ENCODE data around the gene CHID1. TPM values are rescaled to one million over a fixed set of nuclear protein-coding genes. Genes with fewer than 3 reads are reported as not detected.

Gene CHID1
- total and polyA plus RNA-seq, 2 experiments from 2014 or later: 54.1 to 67.3 TPM

DNA sequence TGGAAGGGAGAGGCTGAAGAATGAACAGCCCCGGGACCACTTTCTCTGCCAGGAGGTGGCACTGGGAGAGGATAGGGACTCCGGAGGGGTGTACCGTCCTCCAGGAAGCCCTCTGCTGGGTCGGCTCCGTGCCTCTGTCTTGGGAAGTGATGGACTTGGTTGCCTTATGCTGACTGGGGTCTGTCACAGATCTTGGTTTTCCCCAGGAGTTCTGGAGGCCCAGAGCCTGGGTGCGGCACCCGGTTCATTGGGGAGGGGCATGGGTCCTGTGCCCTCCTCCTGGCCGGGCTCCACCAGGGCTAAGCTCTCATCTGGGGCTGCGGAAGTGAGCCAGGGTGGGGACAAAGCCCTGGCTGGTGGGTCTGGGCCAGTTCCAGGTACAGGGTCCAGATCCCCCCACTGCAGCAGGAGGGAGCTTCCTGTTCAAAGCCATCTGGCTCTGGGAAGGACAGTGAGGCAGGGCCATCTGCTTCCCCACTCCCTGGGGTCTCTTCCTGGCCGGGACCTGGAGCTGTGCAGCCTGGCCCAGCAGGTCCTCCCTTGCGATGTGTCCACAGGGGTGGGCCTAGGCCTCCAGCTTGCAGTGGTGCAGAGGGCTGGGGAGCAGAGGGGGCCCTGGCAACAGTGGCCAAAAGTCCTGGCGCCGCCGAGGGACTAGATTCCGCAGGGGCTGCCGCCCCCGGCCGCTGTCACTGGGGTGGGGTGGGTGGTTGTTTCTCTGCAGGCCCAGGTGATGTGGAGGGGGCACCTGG is 14.0 kb upstream of the CHID1 start (continued):
- TF ChIP-seq, protein P1, sequence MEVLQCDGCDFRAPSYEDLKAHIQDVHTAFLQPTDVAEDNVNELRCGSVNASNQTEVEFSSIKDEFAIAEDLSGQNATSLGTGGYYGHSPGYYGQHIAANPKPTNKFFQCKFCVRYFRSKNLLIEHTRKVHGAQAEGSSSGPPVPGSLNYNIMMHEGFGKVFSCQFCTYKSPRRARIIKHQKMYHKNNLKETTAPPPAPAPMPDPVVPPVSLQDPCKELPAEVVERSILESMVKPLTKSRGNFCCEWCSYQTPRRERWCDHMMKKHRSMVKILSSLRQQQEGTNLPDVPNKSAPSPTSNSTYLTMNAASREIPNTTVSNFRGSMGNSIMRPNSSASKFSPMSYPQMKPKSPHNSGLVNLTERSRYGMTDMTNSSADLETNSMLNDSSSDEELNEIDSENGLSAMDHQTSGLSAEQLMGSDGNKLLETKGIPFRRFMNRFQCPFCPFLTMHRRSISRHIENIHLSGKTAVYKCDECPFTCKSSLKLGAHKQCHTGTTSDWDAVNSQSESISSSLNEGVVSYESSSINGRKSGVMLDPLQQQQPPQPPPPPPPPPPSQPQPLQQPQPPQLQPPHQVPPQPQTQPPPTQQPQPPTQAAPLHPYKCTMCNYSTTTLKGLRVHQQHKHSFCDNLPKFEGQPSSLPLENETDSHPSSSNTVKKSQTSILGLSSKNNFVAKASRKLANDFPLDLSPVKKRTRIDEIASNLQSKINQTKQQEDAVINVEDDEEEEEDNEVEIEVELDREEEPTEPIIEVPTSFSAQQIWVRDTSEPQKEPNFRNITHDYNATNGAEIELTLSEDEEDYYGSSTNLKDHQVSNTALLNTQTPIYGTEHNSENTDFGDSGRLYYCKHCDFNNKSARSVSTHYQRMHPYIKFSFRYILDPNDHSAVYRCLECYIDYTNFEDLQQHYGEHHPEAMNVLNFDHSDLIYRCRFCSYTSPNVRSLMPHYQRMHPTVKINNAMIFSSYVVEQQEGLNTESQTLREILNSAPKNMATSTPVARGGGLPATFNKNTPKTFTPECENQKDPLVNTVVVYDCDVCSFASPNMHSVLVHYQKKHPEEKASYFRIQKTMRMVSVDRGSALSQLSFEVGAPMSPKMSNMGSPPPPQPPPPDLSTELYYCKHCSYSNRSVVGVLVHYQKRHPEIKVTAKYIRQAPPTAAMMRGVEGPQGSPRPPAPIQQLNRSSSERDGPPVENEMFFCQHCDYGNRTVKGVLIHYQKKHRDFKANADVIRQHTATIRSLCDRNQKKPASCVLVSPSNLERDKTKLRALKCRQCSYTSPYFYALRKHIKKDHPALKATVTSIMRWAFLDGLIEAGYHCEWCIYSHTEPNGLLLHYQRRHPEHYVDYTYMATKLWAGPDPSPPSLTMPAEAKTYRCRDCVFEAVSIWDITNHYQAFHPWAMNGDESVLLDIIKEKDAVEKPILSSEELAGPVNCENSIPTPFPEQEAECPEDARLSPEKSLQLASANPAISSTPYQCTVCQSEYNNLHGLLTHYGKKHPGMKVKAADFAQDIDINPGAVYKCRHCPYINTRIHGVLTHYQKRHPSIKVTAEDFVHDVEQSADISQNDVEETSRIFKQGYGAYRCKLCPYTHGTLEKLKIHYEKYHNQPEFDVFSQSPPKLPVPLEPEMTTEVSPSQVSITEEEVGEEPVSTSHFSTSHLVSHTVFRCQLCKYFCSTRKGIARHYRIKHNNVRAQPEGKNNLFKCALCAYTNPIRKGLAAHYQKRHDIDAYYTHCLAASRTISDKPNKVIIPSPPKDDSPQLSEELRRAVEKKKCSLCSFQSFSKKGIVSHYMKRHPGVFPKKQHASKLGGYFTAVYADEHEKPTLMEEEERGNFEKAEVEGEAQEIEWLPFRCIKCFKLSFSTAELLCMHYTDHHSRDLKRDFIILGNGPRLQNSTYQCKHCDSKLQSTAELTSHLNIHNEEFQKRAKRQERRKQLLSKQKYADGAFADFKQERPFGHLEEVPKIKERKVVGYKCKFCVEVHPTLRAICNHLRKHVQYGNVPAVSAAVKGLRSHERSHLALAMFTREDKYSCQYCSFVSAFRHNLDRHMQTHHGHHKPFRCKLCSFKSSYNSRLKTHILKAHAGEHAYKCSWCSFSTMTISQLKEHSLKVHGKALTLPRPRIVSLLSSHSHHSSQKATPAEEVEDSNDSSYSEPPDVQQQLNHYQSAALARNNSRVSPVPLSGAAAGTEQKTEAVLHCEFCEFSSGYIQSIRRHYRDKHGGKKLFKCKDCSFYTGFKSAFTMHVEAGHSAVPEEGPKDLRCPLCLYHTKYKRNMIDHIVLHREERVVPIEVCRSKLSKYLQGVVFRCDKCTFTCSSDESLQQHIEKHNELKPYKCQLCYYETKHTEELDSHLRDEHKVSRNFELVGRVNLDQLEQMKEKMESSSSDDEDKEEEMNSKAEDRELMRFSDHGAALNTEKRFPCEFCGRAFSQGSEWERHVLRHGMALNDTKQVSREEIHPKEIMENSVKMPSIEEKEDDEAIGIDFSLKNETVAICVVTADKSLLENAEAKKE (CRISPR knock-in tag; IDR thresholded peaks at IDR 0.05): no peak
- TF ChIP-seq JUNB (IDR thresholded peaks at IDR 0.05; ENCODE audit: unreplicated experiment) (no peak), EZH2 (IDR thresholded peaks at IDR 0.05; ENCODE audit: low read depth, unreplicated experiment) (no peak)

- Mint-ChIP-seq H3K27ac (no peak overlapping the region), H3K9me3 (no peaks in the 10 kb centered on the region), H3K4me1 (peaks cover 8% of the 10 kb centered on the region), H3K36me3 (ENCODE audit: low read depth) (peaks cover 9% of the 10 kb centered on the region), H3K27me3 (ENCODE audit: insufficient read depth, low read depth, poor library complexity) (peaks cover 6% of the 10 kb centered on the region), H3K4me3 (no peak overlapping the region; the same call in 2 of the 3 replicates)
- H3K36me3 ChIP-seq (ENCODE audit: insufficient read depth): no peaks in the 10 kb centered on the region
- no peak overlapping the region for H3K27ac ChIP-seq (ENCODE audit: low read depth)
- H3K9me2 ChIP-seq (ENCODE audit: insufficient read depth): no peaks in the 10 kb centered on the region
- H3K4me2 ChIP-seq: no peak overlapping the region
- no peak overlapping the region for H3K4me3 ChIP-seq
- ATAC-seq (no peak), DNase-seq (ENCODE audit: low spot score) (no peak)
- H3K4me1 ChIP-seq (ENCODE audit: insufficient read depth): peaks cover 5% of the 10 kb centered on the region; the same call in 1 of the 2 replicates
- H2AFZ ChIP-seq: no peak overlapping the region
- H3K79me2 ChIP-seq (replicated peaks; ENCODE audit: insufficient read depth): peaks cover 26% of the 10 kb centered on the region
- no peaks in the 10 kb centered on the region for H3K27me3 ChIP-seq (ENCODE audit: insufficient read depth)
- peaks cover 10% of the 10 kb centered on the region; the same call in 1 of the 2 replicates for H4K20me1 ChIP-seq (replicated peaks; ENCODE audit: insufficient read depth)
- H3F3A ChIP-seq (replicated peaks; ENCODE audit: low read depth): 0 out of 2 replicates have a peak, but pooled peaks cover 5% of the 10 kb centered on the region
- TF ChIP-seq, protein P2, sequence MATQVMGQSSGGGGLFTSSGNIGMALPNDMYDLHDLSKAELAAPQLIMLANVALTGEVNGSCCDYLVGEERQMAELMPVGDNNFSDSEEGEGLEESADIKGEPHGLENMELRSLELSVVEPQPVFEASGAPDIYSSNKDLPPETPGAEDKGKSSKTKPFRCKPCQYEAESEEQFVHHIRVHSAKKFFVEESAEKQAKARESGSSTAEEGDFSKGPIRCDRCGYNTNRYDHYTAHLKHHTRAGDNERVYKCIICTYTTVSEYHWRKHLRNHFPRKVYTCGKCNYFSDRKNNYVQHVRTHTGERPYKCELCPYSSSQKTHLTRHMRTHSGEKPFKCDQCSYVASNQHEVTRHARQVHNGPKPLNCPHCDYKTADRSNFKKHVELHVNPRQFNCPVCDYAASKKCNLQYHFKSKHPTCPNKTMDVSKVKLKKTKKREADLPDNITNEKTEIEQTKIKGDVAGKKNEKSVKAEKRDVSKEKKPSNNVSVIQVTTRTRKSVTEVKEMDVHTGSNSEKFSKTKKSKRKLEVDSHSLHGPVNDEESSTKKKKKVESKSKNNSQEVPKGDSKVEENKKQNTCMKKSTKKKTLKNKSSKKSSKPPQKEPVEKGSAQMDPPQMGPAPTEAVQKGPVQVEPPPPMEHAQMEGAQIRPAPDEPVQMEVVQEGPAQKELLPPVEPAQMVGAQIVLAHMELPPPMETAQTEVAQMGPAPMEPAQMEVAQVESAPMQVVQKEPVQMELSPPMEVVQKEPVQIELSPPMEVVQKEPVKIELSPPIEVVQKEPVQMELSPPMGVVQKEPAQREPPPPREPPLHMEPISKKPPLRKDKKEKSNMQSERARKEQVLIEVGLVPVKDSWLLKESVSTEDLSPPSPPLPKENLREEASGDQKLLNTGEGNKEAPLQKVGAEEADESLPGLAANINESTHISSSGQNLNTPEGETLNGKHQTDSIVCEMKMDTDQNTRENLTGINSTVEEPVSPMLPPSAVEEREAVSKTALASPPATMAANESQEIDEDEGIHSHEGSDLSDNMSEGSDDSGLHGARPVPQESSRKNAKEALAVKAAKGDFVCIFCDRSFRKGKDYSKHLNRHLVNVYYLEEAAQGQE (IDR thresholded peaks at IDR 0.05; ENCODE audit: unreplicated experiment): no peak
- TF ChIP-seq STAT1 (IDR thresholded peaks at IDR 0.05; ENCODE audit: unreplicated experiment) (no peak), ZNF331 (CRISPR knock-in tag; IDR thresholded peaks at IDR 0.05; ENCODE audit: low read depth) (no peak)
These were observed 13.2 kb upstream of the CHID1 start for GRCh38 chr11:923691-924405.

Measured in GM23338 (cell line).